HG03095 (cell line): ENCODE data around the gene TMC1.
"Not testable (repeated sequence)": the region's sequence is repeated elsewhere in the genome, so short reads cannot be mapped to it uniquely, and the experiment has no call there.

ENCODE experiments used
- ATAC-seq: cut with Tn5 transposase; IDR thresholded peaks from one replicate; pipeline ENCODE4 v1.9.1; 2021; ENCODE audit warnings: moderate library complexity; ENCODE audit not compliant: unreplicated experiment

Gene TMC1

GRCh38 chr9:72809586-72809985 is 288.2 kb downstream of the TMC1 start:
- ATAC-seq, result no peak

DNA sequence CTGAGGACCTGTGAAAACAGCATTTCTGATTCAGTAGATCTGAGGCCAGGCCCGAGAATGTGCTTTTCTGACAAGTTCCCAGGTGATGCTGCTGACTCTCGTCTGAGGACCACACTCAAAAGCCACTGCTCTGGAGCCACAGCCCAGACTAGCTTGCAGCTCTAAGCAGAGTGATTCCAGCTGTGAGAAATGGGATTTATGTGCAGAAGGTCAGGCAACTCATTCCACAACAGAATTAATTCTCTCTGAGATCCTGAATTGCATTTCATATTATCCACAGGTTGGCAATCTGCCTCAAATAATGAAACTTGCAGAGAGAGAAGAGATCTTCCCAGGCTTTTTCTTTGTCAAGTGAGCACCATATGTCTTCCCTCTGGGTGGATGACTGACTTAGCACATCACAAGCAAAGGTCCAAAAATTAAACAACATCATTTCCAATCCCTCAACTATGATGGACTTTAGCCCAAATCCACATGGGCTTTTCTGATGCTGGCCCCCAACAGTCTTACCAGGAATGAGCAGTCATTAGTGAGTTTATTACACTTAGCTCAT is 291.2 kb downstream of the TMC1 start:
- ATAC-seq, result no peak

DNA sequence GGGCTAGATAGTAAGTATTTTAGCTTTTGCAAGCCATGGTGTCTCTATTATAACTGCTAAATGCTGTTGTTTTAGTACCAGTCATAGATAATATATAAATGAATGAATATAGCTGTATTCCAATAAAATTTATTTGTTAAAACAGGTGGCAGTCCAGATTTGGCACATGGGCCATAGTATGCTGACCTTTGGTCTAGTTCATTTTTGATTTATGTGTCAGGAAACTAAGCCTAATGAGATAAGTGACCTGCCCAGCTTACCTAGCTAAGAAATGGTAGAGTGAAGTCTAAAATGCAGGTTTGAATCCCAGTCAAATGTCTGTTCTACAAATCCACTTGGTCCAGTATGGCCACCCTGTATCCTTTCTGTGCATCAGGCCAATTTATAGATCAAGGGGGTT is 292.1 kb downstream of the TMC1 start:
- no peak for ATAC-seq

- no peak for ATAC-seq
Observed at GRCh38 chr9:72814083-72814597, 292.7 kb downstream of the TMC1 start.

DNA sequence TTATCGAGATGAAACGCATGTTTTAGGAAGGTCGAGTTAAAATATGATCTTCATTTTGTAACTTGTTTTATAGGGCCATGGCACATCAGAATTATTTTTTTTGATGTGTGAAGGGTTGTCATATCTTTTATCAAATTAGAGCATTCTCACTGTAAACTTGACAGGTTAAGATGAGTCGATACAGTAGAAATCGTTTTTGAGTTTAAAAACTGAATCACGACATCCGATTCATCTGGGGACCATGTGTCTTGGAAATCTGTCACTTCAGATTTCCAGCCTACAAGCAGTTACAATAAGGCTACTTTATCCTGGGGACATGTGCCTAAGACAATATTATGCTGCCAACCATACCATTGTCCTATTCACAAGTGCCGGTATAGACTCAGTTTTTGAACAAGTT is 295.3 kb downstream of the TMC1 start:
- no peak for ATAC-seq

GRCh38 chr9:72817413-72817812 is 296.0 kb downstream of the TMC1 start:
- ATAC-seq, result no peak

GRCh38 chr9:72818385-72818784 is 297.0 kb downstream of the TMC1 start:
- no peak for ATAC-seq

DNA sequence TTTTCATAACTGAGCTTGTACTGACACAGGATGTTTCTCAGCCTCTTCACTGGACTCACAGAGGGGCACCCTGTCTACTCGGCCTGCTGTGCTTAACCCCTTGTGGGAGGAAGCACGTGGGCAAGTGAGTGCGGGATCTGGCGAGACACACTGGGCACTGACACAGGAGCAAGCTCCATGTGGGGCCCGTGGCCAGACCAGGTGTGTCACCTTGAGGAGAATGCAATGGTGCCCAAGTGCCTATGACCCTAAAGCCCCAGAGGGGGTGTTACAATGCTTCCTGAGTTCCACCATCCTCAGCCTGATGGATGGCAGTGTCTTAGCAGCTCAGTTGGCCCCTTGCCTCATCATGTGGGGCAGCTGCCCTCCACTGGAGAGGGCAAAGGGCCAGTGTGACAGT is 302.6 kb downstream of the TMC1 start:
- ATAC-seq, result no peak

- no peak for ATAC-seq
Observed at GRCh38 chr9:72826996-72827949, 305.9 kb downstream of the TMC1 start.

DNA sequence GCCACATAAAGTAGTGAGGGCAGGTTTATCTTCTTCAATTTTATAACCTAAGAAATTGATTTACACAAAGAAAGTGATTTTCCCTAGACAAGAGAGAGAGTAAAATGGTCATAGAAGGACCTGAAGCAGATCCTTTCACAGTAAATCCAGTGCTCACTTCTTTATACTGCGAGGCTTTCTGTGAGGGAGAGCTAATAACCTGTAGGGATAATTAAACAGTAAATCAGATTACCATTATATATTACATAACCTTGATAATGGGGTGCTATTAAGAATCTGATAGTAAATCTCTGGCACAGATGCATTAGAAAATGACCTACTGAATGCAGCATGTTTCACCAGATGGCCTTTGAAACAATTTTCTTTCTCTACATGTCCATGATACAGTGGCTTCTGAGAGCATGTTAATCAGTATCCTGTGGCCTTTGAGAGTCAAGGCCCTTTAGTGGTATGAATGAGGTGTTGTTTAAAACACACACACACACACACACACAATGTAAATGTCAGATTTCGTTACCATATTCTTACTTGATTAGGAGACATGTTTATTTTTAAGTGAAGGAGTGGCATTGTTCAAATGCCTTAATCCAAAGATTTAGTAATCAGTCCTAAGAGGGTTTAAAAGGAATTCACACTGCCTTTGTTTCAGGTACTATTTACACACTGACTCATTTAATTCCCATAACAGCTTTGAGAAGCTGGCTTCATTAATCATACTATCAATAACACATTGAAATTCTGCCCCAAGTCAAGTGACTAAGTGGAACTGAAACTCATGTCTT is 306.7 kb downstream of the TMC1 start:
- no peak for ATAC-seq

GRCh38 chr9:72834994-72835393 is 313.6 kb downstream of the TMC1 start:
- no peak for ATAC-seq

DNA sequence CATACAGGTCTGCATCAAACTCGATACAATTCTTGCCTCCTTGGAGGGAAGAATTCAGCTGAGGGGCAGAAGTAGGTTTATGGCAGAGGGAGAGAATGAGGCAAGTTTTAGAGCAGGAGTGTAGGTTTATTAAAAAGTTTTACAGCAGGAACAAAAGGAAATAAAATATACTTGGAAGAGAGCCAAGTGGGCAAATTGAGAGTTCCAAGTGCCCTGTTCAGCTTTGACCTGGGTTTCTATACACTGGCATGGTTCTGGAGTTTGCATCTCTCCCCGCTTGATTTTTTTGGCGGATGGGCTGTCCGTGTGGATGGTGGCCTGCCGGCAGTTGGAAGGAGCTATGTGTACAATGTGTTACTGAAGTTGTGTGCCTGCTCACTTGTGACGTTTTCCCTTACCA is 315.4 kb downstream of the TMC1 start:
- ATAC-seq, result no peak

- no peak for ATAC-seq
Observed at GRCh38 chr9:72839085-72839484, 317.7 kb downstream of the TMC1 start.

- ATAC-seq, result no peak
Observed at GRCh38 chr9:72843520-72844439, 322.4 kb downstream of the TMC1 start.

- no peak for ATAC-seq
Observed at GRCh38 chr9:72844440-72844768, 323.0 kb downstream of the TMC1 start.

DNA sequence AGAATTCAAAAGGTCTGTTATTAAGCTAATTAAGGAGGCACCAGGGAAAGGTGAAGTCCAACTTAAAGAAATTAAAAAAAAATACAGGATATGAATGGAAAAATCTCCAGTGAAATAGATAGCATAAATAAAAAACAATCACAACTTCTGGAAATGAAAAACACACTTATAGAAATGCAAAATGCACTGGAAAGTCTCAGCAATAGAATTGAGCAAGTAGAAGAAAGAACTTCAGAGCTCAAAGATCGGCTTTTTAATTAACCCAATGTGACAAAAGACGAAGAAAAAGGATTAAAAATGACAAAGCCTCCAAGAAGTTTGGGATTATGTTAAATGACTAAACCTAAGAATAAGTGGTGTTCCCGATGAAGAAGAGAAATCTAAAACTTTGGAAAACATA is 323.6 kb downstream of the TMC1 start:
- ATAC-seq, result not testable (repeated sequence)

DNA sequence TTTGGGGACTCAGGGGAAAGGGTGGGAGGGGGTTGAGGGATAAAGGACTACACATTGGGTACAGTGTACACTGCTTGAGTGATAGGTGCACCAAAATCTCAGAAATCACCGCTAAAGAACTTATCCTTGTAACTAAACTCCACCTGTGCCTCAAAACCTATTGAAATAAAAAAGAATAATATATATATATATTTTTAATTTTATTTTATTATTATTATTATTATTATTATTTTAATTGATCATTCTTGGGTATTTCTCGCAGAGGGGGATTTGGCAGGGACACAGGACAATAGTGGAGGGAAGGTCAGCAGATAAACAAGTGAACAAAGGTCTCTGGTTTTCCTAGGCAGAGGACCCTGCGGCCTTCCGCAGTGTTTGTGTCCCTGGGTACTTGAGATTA is 328.8 kb downstream of the TMC1 start:
- not testable (repeated sequence) for ATAC-seq

GRCh38 chr9:72855321-72855720 is 333.9 kb downstream of the TMC1 start:
- ATAC-seq, result no peak

GRCh38 chr9:72855890-72856523 is 334.6 kb downstream of the TMC1 start:
- no peak for ATAC-seq

DNA sequence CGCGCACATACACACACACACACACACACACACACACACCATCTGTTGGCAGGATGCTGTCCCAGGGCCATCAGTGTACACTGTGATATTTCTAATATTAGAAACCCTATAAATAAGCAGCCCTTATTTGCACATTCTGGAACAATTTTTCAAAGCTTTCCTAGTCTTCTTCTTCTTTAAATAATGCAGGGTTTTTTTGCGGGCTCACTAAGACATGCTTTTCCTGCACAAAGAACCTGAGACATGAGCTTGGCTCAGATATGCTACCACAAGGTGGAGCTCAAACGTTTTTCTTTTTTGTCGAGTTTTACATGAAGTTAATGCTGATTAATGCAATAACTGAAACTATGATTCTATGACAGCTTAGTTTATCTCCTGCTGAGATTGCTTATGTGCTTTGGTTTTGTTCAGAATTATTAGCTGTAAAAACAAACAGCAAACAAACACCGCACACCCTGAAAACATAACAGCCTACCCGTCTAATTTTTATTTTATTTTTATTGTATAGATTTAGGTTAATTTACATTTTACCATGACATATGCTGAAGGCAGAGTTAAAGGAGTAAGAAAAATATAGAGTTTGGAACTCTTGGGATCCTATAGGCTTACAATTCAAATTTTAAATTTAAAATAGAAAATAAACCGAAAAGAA is 335.7 kb downstream of the TMC1 start:
- no peak for ATAC-seq
